K562 (cell line): ENCODE measurements around the gene NCOA4. TPM values are rescaled to one million over a fixed set of nuclear protein-coding genes. Genes with fewer than 3 reads are reported as not detected.

Source experiments
- BRCA1 ChIP-seq, 2 experiments: fragments of 450-650 bp in 1 of 2; sonication (generic) in 1 of 2; formaldehyde crosslinking in 1 of 2; IDR thresholded peaks; 2 replicates each; pipeline versions ENCODE4 v1.5.0 to v1.6.1; 2017 to 2020; ENCODE audit warnings: mild to moderate bottlenecking in 1 of 2, missing genetic modification reagents in 1 of 2
- CBFB ChIP-seq: sonication (generic); formaldehyde crosslinking; IDR thresholded peaks from 2 replicates; pipeline ENCODE4 v1.4.0; 2020; ENCODE audit warnings: mild to moderate bottlenecking, missing genetic modification reagents
- CUX1 ChIP-seq: fragments of 200-800 bp; sonication (Bioruptor generic); IDR thresholded peaks from 2 replicates; pipeline ENCODE4 v1.6.1; 2016; ENCODE audit warnings: missing genetic modification characterization, missing compliant biosample characterization
- ELK1 ChIP-seq: sonication (generic); formaldehyde crosslinking; IDR thresholded peaks from 2 replicates; pipeline ENCODE4 v1.8.1; 2022; ENCODE audit warnings: missing genetic modification reagents
- HOXB6 ChIP-seq: fragments of 250-450 bp; sonication (Bioruptor Pico); IDR thresholded peaks from 2 replicates; pipeline ENCODE4 v1.5.1; 2022; ENCODE audit warnings: mild to moderate bottlenecking, borderline replicate concordance
- KDM1A ChIP-seq, 2 experiments: fragments of 450-650 bp; IDR thresholded peaks; 2 replicates each; pipeline ENCODE4 v1.6.1; 2016; ENCODE audit warnings: mild to moderate bottlenecking in 2 of 2
- MCM5 ChIP-seq: fragments of 450-650 bp; IDR thresholded peaks from 2 replicates; pipeline ENCODE4 v1.6.1; 2016; ENCODE audit warnings: low read depth
- MEIS2 ChIP-seq: fragments of 450-650 bp; IDR thresholded peaks from 2 replicates; pipeline ENCODE4 v1.6.1; 2014; ENCODE audit warnings: mild to moderate bottlenecking; ENCODE audit not compliant: partially characterized antibody
- MNT ChIP-seq, 2 experiments: fragments of 450-650 bp; conservative IDR thresholded peaks; 2 replicates each; pipeline ENCODE4 v1.6.1; 2017; ENCODE audit warnings: mild to moderate bottlenecking in 2 of 2, moderate library complexity in 2 of 2
- PATZ1 ChIP-seq: fragments of 250-450 bp; sonication (Bioruptor Pico); IDR thresholded peaks from 2 replicates; pipeline ENCODE4 v1.5.0; 2020; ENCODE audit warnings: mild to moderate bottlenecking, borderline replicate concordance
- PTBP1 ChIP-seq: fragments of 200-400 bp; formaldehyde crosslinking; IDR thresholded peaks from 2 replicates; pipeline ENCODE4 v1.6.1; 2017; ENCODE audit warnings: low read depth, low read length
- RBM34 ChIP-seq: fragments of 200-400 bp; formaldehyde crosslinking; IDR thresholded peaks from 2 replicates; pipeline ENCODE4 v1.6.1; 2018; ENCODE audit warnings: low read length, borderline replicate concordance; ENCODE audit not compliant: insufficient read depth
- TAF9B ChIP-seq: fragments of 450-650 bp; IDR thresholded peaks from 2 replicates; pipeline ENCODE4 v1.6.1; 2018; ENCODE audit warnings: mild to moderate bottlenecking; ENCODE audit not compliant: partially characterized antibody
- THAP7 ChIP-seq: fragments of 250-450 bp; sonication (Bioruptor Pico); IDR thresholded peaks from 2 replicates; pipeline ENCODE4 v1.5.0; 2021
- YBX1 ChIP-seq: fragments of 450-650 bp; IDR thresholded peaks from 2 replicates; pipeline ENCODE4 v1.7.1; 2016; ENCODE audit warnings: mild to moderate bottlenecking
- ZNF436 ChIP-seq: fragments of 250-450, 450-650 bp; sonication (Bioruptor Pico); formaldehyde crosslinking; IDR thresholded peaks from 2 replicates; pipeline ENCODE4 v1.7.0; 2020; ENCODE audit warnings: mild to moderate bottlenecking
- polyA plus RNA-seq, 8 experiments: library from polyadenylated mRNA; depleted of rRNA in 4 of 8; stranded (reverse) in 5 of 8; unstranded in 3 of 8; fragments of >200 nt; fragmentation: Nextera tagmentation in 2 of 8; fragmentation: Illumina TruSeq in 1 of 8; extraction: Ambion mirVana in 2 of 8; extraction: Trizol in 1 of 8; gene quantifications; 2 replicates each; pipeline versions ENCODE4 v1.2.1 to v1.2.3, GENCODE V29; 2011 to 2014; ENCODE audit warnings: inconsistent platforms in 1 of 8, missing spikeins in 1 of 8
- total RNA-seq, 7 experiments: library from RNA; depleted of rRNA in 6 of 7; stranded (reverse); fragments of >200 nt in 6 of 7; fragmentation: Illumina TruSeq in 2 of 7; extraction: Trizol in 2 of 7; gene quantifications; 2 replicates each; pipeline versions ENCODE4 v1.2.1 to v1.2.3, GENCODE V29; 2011 to 2021; ENCODE audit warnings: low replicate concordance in 1 of 7

The NCOA4 gene
- total and polyA plus RNA-seq, 9 of the 15 experiments (the other 6 are each of a cell fraction or from before 2014, with no cell fraction given) = 89.8 to 283 (median 181) TPM

- peak; percentile 27 for TF ChIP-seq MEIS2
- TF ChIP-seq ZNF436 (CRISPR knock-in tag) = no peak
- no peak for TF ChIP-seq HOXB6 (CRISPR knock-in tag)
- TF ChIP-seq THAP7 (CRISPR knock-in tag) = no peak
- no peak for TF ChIP-seq PATZ1 (CRISPR knock-in tag)
- peak in 1 of 2 experiments; percentile 24; a peak in 1 of 4 replicates for TF ChIP-seq MNT (conservative IDR thresholded peaks at IDR 0.05)
- no peak for TF ChIP-seq PTBP1
- TF ChIP-seq TAF9B = peak; percentile 27
- no peak for TF ChIP-seq MCM5
- TF ChIP-seq ELK1 = no peak
- no peak for TF ChIP-seq BRCA1 (IDR thresholded peaks at IDR 0.05)
- no peak for TF ChIP-seq BRCA1 (CRISPR knock-in tag; IDR thresholded peaks at IDR 0.05)
- no peak for TF ChIP-seq RBM34
- peak; percentile 38 to 69; a peak in 2 of 4 replicates for TF ChIP-seq KDM1A (IDR thresholded peaks at IDR 0.05)
- TF ChIP-seq YBX1 = no peak
- no peak for TF ChIP-seq CUX1
- no peak for TF ChIP-seq CBFB (CRISPR knock-in tag)
These were observed 1.5 kb upstream of the NCOA4 start (continued) for GRCh38 chr10:46031648-46032532.
